Germinal center (tissue), 1 donor: ENCODE results near the gene ERCC1.

Experiments used
- DNase-seq: peaks from one replicate; pipeline ENCODE4 v3.0.0; 2012; ENCODE audit warnings: mixed read lengths, low spot score

ERCC1 gene

DNA sequence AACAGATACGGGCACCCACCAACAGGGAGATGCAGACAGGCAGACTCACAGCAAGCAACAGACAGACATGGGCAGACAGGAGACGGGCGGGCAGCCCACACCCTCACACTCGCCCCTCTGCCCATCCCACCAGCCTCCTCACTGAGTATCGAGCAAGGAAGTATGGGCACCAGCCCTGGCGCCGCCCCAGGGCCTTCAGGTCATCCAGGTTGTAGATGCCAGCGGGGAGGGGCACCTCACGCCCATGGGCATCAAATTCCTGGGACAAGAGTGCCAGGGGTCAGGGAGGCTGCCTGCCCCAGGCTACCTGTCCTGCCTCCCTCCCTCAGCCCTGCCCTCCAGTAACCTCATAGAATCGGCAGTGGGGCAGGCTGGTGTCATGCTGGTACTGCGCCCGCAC, 59.0 kb downstream of the ERCC1 start:
- DNase-seq, result no peak

DNA sequence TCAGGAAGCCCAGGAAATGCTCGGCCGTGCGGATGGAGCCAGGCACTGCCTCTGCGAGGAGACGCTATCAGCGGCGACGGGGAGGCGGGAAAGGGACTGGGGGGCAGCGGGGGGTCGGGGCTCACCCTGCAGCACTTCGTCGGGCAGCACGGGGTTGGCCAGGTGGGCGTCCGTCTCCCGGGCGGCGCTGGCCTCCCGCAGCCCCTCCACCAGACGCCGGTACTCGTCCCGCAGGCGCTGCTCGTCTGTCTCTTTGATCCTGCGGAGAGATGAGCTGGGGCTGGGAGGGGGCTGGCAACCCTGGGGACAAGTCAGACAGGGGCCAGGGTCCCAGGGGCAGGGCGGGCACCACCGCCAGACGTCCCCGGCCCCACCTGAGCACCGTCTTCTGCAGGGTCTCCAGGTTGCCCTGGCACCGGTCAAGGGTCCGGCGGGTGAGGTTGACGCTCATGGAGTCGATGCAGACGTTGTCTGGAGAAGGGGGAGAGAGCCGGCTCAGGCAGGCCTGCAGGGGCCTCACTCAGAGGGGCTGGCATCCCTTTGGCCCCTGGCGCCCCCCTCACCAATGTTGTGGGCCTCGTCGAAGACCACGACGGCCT, 59.8 kb downstream of the ERCC1 start:
- DNase-seq, result no peak

GRCh38 chr19:45362291-45362690, 61.4 kb downstream of the ERCC1 start:
- no peak for DNase-seq

DNA sequence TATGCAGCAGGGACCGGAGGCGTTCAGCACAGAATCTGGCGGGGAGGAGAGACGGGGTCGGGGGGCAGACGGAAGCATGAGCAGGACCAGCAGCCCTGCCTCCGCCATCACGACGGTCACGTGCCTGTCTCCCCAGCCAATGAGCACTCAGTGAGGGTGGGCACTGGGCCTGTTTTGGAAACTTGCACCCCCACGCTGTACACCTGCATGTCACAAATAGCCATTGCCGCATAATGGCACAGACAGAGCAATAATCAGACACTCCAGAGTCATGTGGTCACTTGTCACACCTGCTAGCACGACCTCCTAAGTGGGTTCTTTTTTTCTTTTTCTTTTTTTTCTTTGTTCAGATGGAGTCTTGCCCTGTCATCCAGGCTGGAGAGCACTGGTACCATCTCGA, 62.1 kb downstream of the ERCC1 start:
- no peak for DNase-seq

GRCh38 chr19:45358213-45358792, 65.4 kb downstream of the ERCC1 start:
- no peak for DNase-seq

DNA sequence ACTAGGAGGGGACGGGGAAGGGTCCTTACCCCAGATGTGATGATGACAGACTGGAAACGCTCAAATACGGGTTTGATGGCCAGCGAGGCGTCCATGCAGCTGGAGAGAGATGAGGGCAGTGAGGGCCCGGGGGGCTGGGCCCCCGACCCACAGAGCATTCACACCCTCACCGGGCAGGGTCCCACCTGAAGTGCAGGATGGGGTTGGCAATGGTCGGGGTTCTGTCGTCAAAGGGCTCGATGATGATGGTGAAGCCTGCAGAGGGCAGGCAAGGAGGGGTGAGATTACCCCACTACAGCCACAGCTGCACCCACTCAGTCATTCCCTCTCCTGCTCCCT, 66.3 kb downstream of the ERCC1 start:
- no peak for DNase-seq
